ENCODE data around the gene HRH1.
"Not testable (repeated sequence)": the region's sequence is repeated elsewhere in the genome, so short reads cannot be mapped to it uniquely, and the experiment has no call there.

Gene HRH1

GRCh38 chr3:11170052-11170770 lies 15.9 kb downstream of the HRH1 start:
- no peak for DNase-seq (ENCODE audit: low spot score)

GRCh38 chr3:11172096-11172690 lies 17.9 kb downstream of the HRH1 start:
- DNase-seq (ENCODE audit: low spot score): no peak

- DNase-seq (ENCODE audit: low spot score): no peak
Observed at GRCh38 chr3:11173828-11174465, 19.7 kb downstream of the HRH1 start.

GRCh38 chr3:11178421-11178820 lies 24.1 kb downstream of the HRH1 start:
- DNase-seq (ENCODE audit: low spot score): no peak

GRCh38 chr3:11184328-11184969 lies 30.2 kb downstream of the HRH1 start:
- not testable (repeated sequence) for DNase-seq (ENCODE audit: low spot score)

GRCh38 chr3:11185144-11185543 lies 30.9 kb downstream of the HRH1 start:
- no peak for DNase-seq (ENCODE audit: low spot score)

GRCh38 chr3:11185564-11186317 lies 31.4 kb downstream of the HRH1 start:
- DNase-seq (ENCODE audit: low spot score): peak; percentile 63

GRCh38 chr3:11186318-11186692 lies 32.0 kb downstream of the HRH1 start:
- no peak for DNase-seq (ENCODE audit: low spot score)

GRCh38 chr3:11186771-11187191 lies 32.5 kb downstream of the HRH1 start:
- DNase-seq (ENCODE audit: low spot score): no peak

GRCh38 chr3:11187681-11188080 lies 33.4 kb downstream of the HRH1 start:
- no peak for DNase-seq (ENCODE audit: low spot score)

- no peak for DNase-seq (ENCODE audit: low spot score)
Observed at GRCh38 chr3:11188231-11188630, 33.9 kb downstream of the HRH1 start.

GRCh38 chr3:11195201-11195600 lies 40.9 kb downstream of the HRH1 start:
- DNase-seq (ENCODE audit: low spot score): no peak

- no peak for DNase-seq (ENCODE audit: low spot score)
Observed at GRCh38 chr3:11195721-11196332, 41.5 kb downstream of the HRH1 start.

GRCh38 chr3:11197484-11197883 lies 43.2 kb downstream of the HRH1 start:
- DNase-seq (ENCODE audit: low spot score): no peak

- DNase-seq (ENCODE audit: low spot score): no peak
Observed at GRCh38 chr3:11198070-11198469, 43.8 kb downstream of the HRH1 start.

- DNase-seq (ENCODE audit: low spot score): no peak
Observed at GRCh38 chr3:11198495-11198894, 44.2 kb downstream of the HRH1 start.

- no peak for DNase-seq (ENCODE audit: low spot score)
Observed at GRCh38 chr3:11199902-11200845, 45.9 kb downstream of the HRH1 start.

GRCh38 chr3:11201251-11202019 lies 47.1 kb downstream of the HRH1 start:
- DNase-seq (ENCODE audit: low spot score): no peak

- DNase-seq (ENCODE audit: low spot score): no peak
Observed at GRCh38 chr3:11203961-11204360, 49.7 kb downstream of the HRH1 start.

All from SW480 (cell line).